EH (cell line): ENCODE data around the gene CDK5R1.
A peak's percentile ranks its signal among the peaks of the same experiment; 100 is the strongest.

Source experiments
- DNase-seq: peaks from one replicate; pipeline ENCODE4 v3.0.0-alpha.2; 2015; ENCODE audit warnings: low read depth

CDK5R1 gene

GRCh38 chr17:32471652-32472051 lies 15.1 kb upstream of the CDK5R1 start:
- DNase-seq = no peak

- DNase-seq = no peak
Observed at GRCh38 chr17:32475258-32475657, 11.5 kb upstream of the CDK5R1 start.

GRCh38 chr17:32477220-32477619 lies 9.6 kb upstream of the CDK5R1 start:
- no peak for DNase-seq

GRCh38 chr17:32479074-32479617 lies 7.6 kb upstream of the CDK5R1 start:
- DNase-seq = no peak

GRCh38 chr17:32481193-32481592 lies 5.6 kb upstream of the CDK5R1 start:
- no peak for DNase-seq

- no peak for DNase-seq
Observed at GRCh38 chr17:32482568-32483320, 4.0 kb upstream of the CDK5R1 start.

GRCh38 chr17:32483451-32484019 lies 3.3 kb upstream of the CDK5R1 start:
- peak; percentile 83 for DNase-seq

- DNase-seq = no peak
Observed at GRCh38 chr17:32484041-32484461, 2.7 kb upstream of the CDK5R1 start.

GRCh38 chr17:32484628-32485027 lies 2.2 kb upstream of the CDK5R1 start:
- DNase-seq = no peak

- DNase-seq = no peak
Observed at GRCh38 chr17:32485261-32486110, 1.3 kb upstream of the CDK5R1 start.

GRCh38 chr17:32486111-32486700 lies 587 bp upstream of the CDK5R1 start:
- peak; percentile 77 for DNase-seq

GRCh38 chr17:32487473-32488176 lies 832 bp downstream of the CDK5R1 start:
- peak; percentile 33 for DNase-seq

- no peak for DNase-seq
Observed at GRCh38 chr17:32488177-32488542, 1.4 kb downstream of the CDK5R1 start.

GRCh38 chr17:32488604-32489180 lies 1.9 kb downstream of the CDK5R1 start:
- DNase-seq = no peak

GRCh38 chr17:32489320-32490100 lies 2.7 kb downstream of the CDK5R1 start:
- no peak for DNase-seq

GRCh38 chr17:32490101-32490482 lies 3.3 kb downstream of the CDK5R1 start:
- DNase-seq = no peak

- DNase-seq = no peak
Observed at GRCh38 chr17:32491371-32492263, 4.8 kb downstream of the CDK5R1 start.

- no peak for DNase-seq
Observed at GRCh38 chr17:32492264-32492589, 5.4 kb downstream of the CDK5R1 start.

- DNase-seq = no peak
Observed at GRCh38 chr17:32492648-32493289, 6.0 kb downstream of the CDK5R1 start.
